Fibroblast of skin of abdomen (primary cell): ENCODE measurements around the gene SMAGP.

Experiments used
- DNase-seq: peaks from one replicate; pipeline ENCODE4 v3.0.0-alpha.2; 2013

Gene SMAGP

DNA sequence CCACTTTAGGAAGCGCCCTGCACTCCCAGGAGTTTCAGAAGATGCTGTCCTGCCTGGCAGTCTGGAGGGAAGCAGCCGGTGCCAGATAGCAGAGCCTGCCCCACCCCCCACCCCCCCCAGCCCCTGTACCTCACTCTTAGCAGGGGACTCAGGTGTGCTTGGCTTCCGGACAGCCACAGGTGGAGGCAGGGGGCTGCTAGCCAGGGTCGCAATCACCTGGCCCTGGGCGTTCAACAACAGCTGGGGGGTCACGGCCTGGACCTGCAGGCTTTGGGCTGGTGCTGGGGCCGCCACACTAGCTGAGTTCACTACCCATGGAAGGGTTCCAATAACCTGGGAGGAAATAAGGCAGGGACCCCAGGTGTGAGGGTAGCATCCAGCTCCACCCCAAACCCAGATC, 74.4 kb downstream of the SMAGP start:
- DNase-seq, result no peak
